Activated naive CD8-positive, alpha-beta T cell treated with anti-CD3 and anti-CD28 coated beads, Interleukin-2, amount 50 U/mL, for 16 hours (primary cell): ENCODE results near the gene EPHA10.

Source experiments
- DNase-seq: peaks from one replicate; pipeline ENCODE4 v3.0.0-alpha.2; 2020; ENCODE audit warnings: low read depth, low spot score

Gene EPHA10

DNA sequence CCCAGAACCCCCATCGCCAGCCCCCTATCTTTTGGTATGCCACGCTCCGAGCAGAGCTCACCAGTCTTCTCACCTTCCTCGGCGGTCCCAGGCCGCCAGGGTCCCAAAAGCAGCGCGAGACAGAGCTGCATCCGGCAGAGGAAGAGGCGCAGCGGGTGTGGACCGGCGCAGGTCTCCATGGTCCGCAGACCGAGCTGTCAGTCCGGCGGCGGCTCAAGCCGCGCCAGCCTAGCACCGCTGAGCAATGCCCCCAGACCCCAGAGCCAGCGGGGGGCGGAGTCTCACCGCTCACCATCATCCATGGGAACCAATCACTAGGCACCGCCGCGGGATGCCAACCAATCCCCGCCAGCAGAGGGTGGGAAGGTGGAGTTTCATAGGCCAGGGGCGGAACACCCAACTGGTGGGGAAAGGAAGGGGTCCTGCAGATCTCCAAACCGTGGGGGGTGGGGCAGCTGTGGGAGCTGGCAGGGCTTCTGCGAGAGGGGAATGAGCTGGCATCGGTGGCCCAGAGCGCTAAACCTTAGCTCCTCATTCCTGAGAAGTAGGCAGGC, at the start of gene EPHA10:
Gene EPHA10, minus strand, starts transcription at position 233 of the 554 bp plus-strand sequence. Its CDS starts 54 bp downstream, at position 179.
- DNase-seq: no peak

DNA sequence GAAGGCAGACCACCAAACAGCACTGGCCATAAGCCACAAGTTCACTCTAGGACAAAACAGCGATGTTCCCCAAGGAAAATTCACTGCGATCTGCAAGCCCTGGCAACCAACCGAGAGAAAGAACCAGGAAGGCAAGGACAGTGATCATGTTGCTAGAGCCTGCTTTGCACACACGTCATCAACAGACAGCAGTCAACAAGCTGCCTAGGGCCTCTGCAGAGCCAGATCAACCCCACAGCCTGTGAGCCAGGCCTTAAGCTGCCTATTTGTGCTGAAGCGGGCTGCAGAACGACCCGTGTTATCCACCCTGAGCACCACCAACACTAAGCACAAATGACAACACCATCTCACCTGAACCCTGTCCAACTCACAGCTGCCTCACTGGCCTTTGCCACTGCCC, 49.3 kb upstream of the EPHA10 start:
- no peak for DNase-seq

DNA sequence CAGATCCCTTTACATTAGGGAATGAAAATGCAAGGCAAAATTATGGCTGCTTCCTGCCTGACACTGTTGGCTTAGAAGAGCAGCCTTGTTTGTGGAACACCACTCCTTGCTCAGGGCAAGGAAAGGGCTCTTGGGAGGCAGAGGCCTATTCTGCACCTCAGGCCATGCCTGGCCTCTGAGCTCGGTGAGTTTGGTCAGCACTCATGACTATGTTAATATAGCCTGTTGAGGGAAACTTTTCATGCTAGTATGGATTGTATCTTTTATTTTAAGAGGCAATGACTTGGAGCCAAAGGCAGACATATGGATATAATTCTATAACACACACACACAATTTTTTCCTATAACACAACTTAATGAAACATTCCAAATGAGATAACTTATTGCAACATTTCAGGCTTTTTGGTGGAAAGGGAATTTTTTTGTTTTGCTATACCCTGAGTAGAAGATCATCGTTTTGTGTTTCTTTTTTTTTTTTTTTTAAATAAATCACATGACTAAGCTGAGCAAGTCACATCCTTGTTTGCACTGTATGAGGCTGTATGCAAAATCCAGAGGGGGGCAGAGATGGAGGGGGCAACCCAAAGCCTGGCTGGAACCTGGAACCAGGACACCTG, 48.7 kb upstream of the EPHA10 start:
- no peak for DNase-seq

DNA sequence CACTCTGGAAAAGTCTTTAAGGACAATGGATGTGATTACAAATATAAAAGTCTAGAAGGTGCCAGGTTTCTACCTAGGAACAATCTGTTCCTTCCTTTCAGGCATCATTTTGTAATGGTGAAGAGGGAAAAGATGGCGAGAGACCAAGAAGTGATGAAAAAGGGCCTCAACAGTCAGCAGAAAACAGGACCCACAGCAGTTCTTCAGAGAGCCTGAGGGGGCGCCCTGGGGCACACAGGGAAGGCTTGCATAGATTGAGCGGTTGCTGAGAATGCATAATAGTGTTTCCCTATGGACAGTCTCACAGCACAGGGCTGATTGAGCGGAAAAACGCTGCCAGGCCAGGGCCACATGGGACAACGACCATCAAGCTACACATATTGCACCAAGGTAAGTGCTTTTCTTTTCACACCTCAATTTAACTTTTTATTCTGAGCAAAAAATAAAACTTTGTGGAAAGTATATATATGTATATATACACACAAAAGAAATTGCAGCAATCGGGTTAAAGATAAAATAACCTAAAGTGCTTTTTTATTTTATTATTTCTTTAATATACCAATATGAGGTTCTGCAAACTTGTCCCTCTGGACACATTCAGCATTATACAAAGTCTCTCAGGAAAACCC, 46.2 kb upstream of the EPHA10 start:
- no peak for DNase-seq

DNA sequence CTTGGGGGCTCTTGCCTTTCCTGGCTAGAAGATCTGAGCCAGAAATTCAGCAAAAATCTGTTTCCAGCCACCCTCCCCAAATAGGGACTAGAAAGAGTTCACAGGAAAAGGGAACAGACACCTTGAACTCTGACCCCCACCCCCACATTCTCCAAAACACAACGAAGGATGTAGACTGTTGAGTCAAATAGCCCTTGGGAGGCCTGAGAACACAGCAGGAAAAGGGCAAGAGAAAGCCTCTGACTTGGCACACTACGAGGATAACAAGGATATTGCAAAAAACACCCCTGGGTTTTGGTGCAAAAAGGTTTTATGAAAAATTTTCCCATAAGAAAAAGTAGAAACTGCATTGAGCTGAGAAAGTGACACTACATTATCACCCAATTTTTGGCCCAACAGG, 45.0 kb upstream of the EPHA10 start:
- no peak for DNase-seq

DNA sequence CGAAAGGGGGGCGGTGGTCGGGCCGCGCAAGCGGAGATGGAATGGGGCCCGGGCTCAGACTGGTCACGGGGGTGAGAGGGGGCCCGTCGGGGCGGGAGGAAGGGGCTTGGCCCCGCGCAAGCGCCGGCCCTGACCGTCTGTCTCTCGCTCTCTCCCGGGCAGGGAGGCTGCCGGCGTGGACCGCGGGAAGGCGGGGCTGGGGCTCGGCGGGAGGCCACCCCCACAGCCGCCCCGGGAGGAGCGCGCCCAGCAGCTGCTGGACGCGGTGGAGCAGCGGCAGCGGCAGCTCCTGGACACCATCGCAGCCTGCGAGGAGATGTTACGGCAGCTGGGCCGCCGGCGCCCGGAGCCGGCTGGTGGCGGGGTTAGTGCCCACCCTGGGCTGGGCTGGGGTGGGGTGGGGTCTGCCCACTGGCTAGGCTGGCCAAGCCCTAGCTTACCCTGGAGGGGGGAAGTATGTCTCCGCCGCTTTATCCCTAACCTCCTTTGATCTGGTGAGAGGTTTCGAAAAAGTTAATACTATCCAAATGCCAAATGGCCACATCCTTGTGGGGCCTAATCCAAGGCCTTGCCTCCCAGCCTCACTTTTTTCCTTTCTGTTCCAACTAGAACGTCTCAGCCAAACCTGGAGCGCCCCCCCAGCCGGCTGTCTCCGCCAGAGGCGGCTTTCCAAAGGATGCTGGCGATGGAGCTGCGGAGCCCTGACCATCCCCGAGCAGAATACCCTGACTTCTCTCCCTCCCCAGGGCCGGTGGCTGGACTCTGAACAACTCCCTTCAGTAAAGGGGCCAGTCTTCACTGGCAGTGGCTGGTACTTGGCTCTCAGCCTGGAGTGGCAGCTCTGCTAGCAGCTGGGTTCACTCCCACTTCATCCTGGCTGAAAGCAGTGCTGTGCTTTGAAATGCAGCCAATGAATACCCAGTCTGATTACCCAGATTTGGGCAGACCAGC, 43.7 kb upstream of the EPHA10 start:
- no peak for DNase-seq

DNA sequence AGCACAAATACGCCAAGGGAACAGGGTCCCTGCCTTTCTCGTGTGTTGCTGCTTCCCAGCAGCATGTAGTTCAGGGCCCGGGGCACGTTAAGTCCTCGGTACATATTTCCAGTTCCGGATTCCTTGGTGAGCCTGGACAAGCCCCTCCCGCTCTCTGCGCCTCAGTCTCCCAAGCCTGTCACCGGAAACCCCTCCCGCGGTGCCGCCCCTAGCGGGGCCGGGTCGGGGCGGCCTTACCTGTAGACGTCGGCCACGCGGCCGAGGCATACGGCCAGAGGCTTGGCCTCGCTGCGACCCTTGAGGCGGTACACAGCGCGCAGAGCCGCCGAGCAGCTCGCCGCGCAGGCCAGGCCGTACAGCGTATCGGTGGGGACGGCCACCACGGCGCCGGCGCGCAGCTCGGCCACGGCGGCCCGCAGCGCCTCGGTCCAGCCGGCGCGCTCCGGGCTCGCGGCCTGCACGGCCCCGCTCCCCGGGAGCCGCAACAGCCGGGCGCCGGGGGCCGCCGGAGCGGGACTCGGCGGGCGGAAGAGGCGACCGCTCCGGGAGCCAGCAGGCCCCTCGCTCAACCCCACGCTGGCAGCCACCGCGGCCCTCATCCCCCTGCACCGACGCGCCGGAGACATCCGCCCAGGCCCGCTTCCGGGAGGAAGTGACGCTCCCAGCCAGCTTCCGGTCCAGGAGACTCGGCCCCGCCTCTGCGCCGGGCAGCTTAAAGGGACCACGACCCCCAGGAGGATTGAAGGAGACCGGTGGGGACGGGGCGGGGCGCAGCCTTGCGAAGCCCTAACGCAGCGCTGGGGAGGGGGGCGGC, 42.8 kb upstream of the EPHA10 start, which contains the start of the genes C1orf122 and YRDC:
Gene C1orf122, plus strand, starts transcription at position 236 of the 814 bp plus-strand sequence. CDS start 615 bp downstream, outside the sequence.
Gene YRDC, minus strand, starts transcription at position 654 of the 814 bp plus-strand sequence. Its CDS starts 28 bp downstream, at position 626.
- peak; percentile 89 for DNase-seq

DNA sequence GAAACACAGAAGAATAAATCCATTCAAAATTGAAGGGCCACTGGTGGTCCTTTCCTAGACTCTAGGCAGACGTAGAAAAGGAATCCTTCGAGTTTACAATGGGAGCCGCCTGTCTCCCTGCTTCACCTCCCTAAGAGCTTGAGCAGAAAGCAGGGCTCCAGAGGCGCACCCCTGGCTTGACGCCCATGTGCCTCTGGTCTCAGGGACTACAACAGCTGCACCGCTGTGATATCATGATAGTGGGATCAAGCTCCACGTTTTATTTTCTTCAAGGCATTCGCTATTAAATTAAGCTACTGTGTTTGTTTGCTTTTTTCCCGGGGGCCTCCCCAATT, 42.3 kb upstream of the EPHA10 start:
- DNase-seq: no peak

DNA sequence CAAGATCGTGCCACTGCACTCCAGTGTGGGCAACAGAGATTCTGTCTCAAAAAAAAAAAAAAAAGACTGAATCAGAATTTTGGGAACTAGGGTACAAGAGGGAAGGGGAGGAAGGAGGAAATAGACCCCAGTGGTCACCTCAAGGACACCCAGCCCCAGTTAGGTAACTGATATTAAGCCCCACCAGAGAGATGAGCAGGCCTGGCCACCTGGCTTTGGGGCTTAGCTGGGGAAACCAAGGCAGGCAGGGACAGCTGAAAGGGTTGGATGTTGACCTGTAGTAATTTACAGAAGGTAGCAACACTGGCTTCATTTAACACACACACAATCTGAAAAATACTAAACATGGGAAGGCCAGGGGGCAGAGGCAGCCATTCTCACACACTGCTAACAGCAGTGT, 37.5 kb upstream of the EPHA10 start:
- DNase-seq: no peak

DNA sequence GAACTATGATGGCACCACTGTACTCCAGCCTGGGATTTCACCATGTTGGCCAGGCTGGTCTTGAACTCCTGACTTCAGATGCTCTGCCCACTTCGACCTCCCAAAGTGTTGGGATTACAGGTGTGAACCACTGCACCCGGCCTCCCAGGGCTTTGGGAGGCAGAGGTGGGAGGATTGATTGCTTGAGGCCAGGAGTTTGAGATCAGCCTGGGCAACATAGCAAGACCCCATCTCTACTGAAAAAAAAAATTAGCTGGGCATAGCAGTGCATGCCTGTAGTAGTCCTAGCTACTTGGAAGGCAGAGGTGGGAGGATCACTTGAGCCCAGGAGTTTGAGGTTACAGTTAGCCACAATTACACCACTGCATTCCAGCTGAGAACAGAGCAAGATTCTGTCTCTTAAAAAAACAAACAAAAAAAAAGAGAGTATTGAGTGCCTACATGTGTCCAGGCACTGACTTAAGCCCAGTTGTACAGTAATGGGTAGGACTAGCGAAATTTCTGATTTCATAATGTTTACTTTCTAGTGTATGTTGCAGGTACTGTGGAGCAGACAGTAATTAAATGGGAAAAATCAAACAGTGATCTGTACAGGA, 32.9 kb upstream of the EPHA10 start:
- DNase-seq: no peak

DNA sequence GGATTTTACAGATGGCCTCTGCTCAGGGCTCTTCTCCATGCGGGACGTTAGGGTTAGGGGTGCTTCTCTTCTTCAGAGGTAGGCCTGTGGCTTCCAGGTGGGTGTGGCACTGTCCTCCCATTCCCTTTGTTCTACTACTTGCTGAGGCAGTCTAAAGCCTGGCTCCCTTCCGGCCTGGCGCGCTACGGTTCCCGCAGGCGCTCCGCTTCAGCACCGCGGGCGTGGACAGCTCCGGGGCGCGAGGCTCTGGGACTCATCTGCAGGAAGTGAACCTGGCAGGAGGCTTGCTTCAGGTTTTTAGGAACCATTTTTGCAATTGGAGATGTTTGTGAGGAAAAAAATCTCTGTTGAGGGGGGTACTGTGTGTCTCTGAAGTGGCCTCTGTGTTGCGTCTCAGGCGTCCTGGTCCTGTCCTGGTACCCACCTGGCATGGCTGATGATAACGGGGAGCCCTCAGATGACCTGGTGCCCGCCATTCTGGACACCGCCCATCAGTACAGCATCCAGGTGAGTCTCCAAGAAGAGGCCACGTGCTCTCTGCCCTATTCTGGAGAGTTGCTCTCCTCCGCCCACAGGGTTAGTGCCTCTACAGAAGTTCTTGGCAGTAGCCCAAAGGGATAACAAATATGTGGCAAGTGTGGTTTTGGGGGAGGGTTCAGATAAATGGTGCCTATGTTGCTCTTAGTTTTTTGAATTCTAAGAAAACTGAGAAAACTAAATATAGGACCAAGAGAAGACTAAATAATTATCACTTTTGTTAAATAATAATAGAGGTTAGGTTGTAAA, 30.6 kb upstream of the EPHA10 start:
- DNase-seq: no peak

DNA sequence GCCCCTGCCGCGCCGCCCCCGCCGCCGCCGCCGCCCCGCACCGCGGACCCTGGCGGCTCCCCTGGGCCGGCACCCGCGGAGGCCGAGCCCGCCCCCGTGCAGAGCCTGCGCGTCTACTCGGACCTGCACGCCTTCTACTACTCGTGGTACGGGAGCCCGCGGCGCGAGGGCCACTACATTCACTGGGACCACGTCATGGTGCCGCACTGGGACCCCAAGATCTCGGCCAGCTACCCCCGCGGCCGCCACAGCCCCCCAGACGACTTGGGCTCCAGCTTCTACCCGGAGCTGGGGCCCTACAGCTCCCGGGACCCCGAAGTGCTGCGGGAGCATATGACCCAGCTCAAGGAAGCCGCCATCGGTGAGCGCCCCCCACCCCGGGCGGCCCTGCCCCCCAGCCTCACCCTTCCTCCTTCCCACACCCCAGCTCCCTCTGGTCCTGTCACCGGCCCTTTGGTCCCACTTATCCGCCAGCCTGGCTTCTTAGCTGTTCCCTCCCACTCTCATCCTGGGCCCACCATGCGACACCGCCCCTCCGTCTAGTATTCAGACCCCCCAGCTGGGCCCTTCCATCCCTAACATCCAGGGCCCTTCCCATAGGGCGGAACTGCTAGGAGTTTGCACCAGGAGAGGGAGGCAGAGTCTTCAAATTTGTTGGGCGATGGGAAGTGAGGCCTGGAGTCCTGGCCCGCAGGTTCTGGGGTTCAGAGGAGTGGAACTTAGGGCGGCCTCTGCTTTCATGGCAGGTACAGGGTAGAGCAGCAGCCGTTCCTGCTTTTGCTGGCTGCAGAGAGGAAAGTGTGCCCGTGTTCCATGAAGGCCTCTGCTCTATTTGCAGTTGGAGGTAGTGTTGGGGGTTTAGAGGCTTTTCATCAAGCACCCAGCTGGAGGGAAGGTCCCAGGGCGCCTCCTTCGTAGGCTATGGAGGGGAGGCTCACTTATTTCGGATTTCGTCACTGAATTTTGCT, 29.7 kb upstream of the EPHA10 start:
- DNase-seq: no peak

DNA sequence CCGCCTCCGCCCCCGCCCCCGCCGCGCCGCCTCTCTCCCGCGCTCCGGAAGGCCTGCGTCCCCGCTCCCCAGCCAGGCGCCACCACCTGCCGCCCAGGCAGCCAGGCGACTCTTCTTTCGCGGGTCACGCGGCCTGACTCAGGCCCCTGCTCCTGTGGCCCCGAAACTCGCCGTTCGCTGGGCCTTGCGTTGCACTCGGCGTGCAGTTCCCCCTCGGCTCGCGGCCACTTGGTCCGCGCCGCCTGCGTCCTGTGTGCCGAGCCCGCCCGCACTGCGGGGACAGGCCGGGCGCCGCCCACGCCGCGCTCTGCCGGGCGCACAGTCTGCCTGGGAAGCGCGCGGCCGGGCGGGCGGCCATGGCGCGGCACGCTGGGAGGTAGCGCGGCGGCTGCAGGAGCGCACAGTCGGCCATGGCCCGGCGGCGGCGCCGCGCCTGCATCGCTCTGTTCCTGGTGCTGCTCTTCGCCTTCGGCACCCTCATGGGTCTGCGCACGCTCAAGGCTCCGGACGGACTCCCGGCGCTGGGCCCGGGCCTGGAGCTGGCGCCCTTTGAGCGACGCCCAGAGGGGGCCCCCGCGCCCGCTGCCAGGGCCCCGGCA, 29.0 kb upstream of the EPHA10 start, which contains the start of gene MANEAL:
Gene MANEAL, plus strand, starts transcription at position 75 of the 599 bp plus-strand sequence. Its CDS starts 336 bp downstream, at position 411.
- DNase-seq: no peak

DNA sequence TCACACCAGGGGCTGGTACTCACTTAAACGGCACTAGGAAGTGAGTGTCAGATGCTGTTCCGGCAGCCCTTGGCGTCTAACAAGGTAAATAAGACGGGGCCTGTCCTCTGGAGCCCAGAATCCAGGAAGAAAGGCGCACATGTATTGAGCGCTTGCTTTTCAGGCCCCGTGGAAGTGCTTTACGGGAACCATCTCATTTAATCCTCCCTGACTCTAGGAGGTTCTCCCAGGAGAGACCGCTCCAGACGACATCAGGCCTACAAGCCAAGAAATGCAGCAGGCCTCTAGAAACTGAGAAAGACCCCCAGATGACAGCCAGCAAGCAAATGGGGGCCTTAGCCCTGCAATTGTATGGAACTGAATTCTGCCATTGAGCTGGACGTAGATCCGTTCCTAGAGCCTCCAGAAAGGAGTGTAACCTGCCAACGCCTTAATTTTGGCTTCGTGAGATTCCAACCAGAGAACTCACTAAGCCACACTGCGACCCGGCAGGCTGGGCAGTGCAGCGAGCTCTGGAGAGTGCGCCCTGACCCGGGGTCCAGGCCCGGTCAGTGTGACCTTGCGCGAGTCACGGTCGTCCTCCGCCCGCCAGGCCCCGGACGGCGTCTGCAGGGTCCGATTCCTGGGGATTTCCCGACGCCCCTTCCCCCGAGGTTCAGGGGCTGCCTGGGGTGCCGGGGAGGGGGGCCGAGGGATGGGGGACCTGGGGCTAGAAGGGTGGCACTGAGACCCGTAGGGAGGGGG, 28.2 kb upstream of the EPHA10 start:
- no peak for DNase-seq

DNA sequence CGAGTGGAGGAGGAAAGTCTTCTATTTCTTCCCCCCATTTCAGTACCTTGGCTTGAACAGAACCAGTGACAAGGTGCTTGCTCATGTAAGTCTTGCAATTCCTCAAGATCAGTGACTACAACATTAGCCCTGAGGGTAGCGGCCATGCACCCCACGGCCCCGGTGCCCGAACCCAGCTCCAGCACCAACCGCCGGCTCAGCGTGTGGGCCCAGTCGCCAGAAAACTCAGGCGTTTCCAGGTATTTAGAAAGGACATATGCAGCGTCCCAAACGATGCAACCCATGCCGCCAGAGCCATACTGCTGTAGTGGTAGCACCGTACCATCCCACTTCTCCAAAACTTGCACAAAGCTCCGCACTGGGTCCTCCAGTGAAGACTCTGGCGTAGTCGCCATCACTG, 17.6 kb upstream of the EPHA10 start:
- no peak for DNase-seq

DNA sequence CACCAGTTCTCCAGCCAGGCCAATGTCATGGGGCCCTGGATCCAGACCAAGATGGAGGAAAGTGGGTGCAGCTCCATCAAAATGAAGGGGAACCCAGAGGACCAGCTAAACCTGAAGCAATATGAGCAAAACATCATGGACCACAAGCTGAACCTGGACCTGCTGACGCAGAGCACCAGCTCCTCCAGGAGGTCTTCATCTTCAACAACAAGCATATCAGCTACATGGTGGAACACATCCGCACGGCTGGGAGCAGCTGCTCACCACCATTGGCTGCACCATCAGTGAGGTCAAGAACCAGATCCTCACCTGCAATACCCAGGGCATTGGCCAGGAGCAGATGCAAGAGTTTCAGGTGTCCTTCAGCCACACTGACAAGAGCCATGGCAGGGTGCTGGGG, 13.7 kb upstream of the EPHA10 start:
- no peak for DNase-seq

DNA sequence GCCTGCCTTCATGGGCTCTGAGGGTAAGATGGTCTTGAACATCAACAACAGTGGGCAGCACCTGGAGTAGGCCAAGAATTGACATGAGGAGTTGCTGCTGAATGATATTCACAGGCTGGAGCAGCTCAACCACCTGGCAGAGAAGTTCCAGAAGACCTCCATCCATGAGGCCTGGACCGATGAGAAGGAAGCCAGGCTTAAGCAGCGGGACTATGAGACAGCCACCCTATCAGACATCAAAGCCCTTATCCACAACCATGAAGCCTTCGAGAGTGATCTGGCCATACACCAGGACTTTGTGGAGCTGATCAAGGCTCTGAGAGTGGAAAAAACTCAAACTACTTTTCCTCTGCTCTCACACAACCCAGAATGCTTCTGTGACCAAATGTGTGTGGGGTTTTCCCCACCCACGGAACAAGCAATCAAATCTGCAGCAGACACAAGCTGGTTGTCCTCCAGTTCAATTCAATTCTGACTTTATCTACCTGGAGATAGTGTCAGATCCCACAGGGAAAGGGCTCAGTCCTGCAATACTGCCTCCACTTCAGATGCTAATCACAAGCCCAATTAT, 12.1 kb upstream of the EPHA10 start:
- DNase-seq: no peak
